GM18505 (cell line): ENCODE results near the gene ESRRB.

ENCODE experiments used
- ATAC-seq: cut with Tn5 transposase; IDR thresholded peaks from one replicate; pipeline ENCODE4 v1.9.1; 2021; ENCODE audit not compliant: unreplicated experiment
- POLR2A ChIP-seq: IDR thresholded peaks from 4 replicates; pipeline ENCODE4 v1.6.1; 2011; ENCODE audit warnings: borderline replicate concordance; ENCODE audit not compliant: insufficient read depth, insufficient read length; ENCODE audit errors: extremely low read depth

Gene ESRRB

DNA sequence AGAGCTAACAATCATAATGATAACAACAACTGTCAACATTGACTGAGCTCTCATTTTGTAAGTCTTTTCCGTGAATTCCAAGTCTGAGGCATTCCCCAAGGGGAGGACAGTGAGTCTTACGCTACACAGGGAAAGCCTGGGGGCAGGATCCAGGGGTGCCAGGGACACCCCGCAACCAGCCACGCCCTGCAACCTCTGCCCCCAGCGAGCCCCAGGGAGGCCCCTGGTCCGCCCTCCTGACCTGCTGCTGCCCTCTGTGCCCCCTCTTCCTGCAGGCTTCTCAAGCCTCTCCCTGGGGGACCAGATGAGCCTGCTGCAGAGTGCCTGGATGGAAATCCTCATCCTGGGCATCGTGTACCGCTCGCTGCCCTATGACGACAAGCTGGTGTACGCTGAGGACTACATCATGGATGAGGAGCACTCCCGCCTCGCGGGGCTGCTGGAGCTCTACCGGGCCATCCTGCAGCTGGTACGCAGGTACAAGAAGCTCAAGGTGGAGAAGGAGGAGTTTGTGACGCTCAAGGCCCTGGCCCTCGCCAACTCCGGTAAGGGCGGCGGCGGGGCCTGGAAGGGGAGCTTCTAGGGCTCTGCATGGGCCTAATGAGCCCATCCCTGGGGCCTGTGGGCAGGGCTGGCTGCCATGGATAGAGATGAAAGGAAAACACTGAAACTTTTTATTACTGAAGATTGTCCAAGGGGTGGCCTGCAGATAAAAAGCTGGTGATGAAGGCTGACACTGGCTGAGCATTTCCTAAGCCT is 115.4 kb downstream of the ESRRB start:
- ATAC-seq, result no peak
- TF ChIP-seq POLR2A, result no peak

DNA sequence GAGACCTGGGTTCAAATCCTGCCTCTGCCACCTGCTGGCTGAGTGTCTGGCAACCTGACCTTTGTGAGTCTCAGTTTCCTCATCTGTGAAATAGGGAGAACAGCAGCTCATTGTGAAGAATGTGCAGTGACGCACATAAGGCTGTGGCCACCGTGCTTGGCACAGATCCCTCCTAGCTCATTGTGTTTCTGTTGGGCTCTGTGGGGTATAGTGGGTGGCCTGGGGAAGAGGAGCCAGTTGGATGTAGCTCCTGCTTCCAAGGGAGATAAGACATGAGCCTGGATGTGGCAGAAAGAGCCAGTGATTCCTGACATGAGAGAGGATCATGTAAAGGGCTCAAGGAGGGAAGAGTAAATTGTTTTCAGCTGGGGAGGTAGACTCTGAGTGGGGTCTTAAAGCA is 120.0 kb downstream of the ESRRB start:
- TF ChIP-seq POLR2A, result no peak
- ATAC-seq, result no peak

DNA sequence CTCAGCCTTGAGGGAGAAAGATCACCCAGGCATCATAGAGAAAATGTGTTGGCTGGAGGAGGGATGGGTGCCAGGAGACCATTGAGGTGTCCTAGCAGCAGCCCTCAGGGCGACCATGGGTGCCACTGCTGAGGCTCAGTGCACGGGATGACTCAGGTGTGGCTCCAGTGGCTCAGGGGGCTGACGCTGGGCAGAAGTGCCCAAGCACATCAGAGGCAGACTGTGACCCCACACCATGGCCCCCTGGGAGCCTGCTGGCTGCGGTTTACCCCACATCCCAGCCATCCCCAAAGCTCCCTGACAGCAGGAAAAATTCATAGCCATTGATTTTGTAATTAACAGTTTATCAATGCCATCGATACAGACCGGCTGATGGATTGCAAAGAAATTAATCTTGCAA is 120.7 kb downstream of the ESRRB start:
- ATAC-seq, result no peak
- TF ChIP-seq POLR2A, result no peak

DNA sequence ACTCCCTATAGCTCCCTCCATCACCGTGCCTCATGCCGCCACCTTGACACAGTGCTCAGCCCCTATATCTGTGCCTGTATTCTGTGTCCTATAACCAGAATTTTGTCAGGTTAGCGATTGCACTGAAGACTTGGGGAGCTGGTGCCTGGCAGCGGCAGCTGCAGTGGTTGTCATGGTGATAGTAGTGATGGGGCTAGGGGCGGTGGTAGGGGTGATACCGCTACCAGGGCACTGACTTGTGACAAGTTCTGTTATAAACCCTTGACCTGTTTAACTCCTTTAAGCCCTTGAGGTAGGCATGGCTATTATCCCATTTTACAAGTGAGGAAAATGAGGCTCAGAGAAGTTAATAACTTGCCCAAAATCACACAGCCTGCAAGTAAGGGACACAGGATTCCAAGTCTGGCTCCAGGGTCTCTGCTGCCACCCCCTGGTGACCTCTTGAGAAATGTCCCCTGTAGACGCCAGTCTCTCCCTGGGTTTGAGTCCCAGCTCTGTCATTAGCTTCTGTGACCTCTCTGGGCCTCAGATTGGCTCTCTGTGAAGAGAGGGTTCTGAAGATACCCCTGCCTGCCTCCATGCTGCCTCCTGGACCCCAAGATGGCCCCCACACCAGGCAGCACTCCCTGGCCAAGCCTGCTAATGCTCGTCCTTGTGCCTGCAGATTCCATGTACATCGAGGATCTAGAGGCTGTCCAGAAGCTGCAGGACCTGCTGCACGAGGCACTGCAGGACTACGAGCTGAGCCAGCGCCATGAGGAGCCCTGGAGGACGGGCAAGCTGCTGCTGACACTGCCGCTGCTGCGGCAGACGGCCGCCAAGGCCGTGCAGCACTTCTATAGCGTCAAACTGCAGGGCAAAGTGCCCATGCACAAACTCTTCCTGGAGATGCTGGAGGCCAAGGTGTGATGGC is 121.9 kb downstream of the ESRRB start:
- no peak for TF ChIP-seq POLR2A
- no peak for ATAC-seq

DNA sequence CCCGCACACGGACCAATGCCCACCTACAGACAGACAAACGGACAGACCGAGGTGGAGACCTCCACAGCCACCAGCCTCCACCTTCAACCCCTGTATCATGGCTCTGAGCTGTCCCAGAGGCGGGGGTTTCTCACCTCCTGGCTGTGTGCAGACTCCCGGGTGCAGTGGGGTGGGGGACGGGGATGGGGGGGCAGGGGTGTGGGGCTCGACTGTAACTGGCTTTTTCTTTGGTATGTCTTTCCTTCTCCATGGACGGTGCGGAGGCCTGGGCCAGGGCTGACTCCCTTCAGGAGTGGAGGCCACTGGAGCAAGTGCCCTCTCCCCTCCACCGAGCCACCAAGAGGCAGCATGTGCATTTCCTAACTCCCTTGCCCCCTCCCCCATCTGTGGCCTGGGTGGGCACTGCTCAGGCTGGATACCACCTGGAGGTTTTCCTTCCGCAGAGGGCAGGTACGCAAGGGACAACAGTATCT is 122.6 kb downstream of the ESRRB start:
- no peak for TF ChIP-seq POLR2A

DNA sequence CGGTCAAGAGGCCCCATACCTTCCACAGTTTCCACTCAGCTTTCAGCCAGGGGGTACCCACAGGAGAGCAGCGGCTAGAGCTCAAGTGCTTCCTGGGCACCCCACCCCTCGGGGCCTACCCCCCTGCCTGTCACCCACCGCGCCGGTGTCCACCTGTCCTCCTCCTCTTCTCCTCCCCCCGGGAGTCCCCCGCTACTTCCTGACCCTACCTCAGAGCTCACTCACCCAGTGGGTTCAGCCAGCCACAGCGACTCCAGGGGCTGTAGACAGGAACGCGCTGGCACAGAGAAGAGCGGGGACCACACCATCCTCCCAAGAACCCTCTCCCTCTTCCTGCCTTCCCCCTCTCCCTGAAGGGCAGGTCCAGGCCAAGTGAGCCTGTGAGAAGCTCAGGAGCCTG is 123.0 kb downstream of the ESRRB start:
- no peak for TF ChIP-seq POLR2A
- ATAC-seq, result no peak

More for the DNA sequence above, 122.6 kb downstream of the ESRRB start:
- ATAC-seq, result no peak

DNA sequence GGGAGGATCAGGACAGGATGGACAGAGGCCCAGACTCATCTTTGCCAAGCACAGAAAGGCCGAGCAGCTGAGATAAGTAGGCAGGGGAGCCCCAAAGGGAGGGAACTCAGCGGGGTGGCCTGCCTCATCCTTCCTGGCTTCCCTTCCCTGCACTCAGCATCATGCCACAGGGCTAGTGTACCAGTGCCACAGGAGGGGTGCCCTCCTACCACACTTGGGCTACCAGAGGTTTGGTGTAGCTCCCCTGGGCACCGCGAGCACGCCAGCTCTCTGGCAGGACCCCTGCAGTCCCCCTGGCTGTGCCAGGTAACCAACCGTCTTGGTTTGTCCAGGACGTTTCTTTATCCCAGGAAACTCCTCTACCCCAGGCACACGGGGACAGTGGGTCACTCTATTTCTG is 123.5 kb downstream of the ESRRB start:
- TF ChIP-seq POLR2A, result no peak
- no peak for ATAC-seq

DNA sequence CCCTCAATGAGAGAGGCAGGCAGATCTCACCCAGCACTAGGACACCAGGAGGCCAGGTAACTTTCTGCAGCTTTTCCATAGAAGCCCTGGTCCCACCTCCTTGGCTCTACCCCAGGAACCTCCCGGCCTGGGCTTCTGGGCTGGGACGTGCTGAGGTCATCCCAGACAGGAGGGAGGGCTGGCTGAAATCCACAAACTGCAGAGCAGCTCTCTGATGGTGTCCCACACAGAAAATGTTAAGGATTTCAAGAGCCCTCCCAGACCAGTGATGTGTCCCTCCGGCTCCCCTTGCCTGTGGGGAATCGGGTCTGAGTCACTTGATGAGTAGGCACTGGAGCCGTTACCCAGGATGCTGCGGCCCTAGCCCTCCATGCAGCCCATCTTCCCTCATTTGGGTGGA is 124.1 kb downstream of the ESRRB start:
- TF ChIP-seq POLR2A, result no peak
- no peak for ATAC-seq

DNA sequence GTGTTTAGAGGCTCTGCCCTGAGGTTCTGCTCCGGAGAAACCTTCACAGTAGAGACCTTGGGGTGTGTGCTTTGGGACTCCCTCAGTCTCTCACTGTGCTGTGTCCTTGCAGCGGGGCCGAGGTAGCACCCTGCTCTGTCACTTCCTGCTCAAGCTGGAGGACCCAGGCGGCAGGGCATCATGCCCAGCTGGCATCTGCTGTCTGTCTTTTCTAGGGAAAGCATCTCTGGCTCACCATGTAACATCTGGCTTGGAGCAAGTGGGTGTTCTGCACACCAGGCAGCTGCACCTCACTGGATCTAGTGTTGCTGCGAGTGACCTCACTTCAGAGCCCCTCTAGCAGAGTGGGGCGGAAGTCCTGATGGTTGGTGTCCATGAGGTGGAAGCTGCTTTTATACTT is 124.5 kb downstream of the ESRRB start:
- TF ChIP-seq POLR2A, result no peak
- no peak for ATAC-seq

DNA sequence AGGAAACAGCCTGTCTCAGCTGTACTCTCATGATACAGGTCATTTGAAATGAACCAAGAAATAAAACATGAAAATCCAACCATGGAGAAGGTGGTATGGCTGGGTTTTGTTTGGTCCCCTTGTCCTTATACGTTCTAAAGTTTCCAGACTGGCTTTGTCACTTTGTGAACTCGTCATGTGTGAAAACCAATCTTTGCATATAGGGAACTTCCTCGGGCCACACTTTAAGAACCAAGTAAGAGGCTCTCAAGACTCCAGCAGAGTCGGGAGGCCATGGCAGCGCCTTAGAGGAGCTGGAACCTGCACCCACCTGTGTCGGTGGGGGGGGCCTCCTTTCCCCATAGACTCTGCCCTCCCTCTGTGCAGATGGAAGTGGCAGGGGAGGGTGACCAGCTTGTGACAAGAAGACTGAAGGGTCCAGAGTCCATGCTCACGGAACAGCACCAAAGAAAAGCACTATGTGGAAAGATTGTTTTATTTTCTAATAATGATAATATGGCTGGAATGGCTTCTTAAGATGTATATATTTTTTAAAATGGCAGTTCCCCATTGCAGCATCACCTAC is 125.3 kb downstream of the ESRRB start:
- TF ChIP-seq POLR2A, result no peak
- ATAC-seq, result no peak

DNA sequence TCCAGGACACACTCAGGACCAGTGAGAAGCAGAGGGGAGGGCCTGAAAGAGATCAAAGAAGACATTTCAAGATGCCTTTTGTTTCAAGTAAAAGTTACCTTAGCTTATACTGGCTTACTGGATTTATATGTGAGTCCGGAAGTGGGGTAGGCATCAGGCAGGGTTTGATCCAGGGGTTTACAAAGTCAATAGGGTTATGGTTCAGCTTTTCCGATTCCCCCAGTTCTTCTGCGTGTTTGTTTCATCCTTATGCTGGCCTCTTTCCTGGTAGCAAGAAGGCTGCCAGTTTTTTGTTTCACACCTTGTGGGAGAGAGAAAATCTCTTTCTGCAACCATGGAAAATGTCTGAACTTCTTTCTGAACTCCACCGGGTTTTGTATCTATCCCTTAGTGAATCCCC is 126.3 kb downstream of the ESRRB start:
- TF ChIP-seq POLR2A, result no peak
- no peak for ATAC-seq

DNA sequence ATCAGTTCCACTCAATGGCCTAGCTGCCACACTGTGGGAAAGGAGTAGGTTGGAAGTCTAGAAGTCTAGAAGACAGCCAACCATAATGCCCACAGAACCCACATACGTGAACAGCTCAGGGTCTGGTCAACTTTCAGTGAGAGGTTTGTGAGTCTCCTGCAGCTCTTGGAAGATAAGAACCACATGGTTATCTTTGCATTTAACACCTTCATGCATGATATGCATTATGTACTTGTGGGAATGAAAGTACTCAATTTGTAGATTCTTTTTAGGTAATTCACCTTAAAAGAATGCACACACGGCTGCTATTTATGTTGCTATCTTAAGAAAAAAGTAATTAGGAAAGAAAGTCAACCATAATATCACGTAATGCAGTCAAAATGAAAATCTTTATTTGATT is 126.7 kb downstream of the ESRRB start:
- ATAC-seq, result no peak
- no peak for TF ChIP-seq POLR2A

DNA sequence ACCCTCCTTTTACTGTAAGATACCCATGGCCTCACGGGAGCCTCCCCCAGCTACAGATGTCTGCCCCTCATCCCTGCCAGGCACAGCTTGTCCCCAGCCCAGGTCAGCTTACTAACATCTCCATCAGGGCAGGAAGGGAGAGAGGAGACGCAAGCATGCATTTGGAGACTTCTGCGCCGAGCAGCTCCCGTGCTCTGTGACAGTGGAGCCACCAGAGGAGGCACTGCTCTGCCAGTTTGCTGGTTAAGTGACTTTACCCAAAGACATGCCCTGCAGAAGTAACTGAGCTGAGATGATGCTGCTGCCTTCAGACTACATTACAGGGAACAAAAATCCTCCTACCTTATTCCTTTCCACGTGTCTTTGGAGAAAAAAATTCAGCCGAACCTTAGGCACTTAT is 133.4 kb downstream of the ESRRB start:
- TF ChIP-seq POLR2A, result no peak
- no peak for ATAC-seq
